ENCODE results near the gene DHX57. TPM values are rescaled to one million over a fixed set of nuclear protein-coding genes. Genes with fewer than 3 reads are reported as not detected.

The DHX57 gene, protein sequence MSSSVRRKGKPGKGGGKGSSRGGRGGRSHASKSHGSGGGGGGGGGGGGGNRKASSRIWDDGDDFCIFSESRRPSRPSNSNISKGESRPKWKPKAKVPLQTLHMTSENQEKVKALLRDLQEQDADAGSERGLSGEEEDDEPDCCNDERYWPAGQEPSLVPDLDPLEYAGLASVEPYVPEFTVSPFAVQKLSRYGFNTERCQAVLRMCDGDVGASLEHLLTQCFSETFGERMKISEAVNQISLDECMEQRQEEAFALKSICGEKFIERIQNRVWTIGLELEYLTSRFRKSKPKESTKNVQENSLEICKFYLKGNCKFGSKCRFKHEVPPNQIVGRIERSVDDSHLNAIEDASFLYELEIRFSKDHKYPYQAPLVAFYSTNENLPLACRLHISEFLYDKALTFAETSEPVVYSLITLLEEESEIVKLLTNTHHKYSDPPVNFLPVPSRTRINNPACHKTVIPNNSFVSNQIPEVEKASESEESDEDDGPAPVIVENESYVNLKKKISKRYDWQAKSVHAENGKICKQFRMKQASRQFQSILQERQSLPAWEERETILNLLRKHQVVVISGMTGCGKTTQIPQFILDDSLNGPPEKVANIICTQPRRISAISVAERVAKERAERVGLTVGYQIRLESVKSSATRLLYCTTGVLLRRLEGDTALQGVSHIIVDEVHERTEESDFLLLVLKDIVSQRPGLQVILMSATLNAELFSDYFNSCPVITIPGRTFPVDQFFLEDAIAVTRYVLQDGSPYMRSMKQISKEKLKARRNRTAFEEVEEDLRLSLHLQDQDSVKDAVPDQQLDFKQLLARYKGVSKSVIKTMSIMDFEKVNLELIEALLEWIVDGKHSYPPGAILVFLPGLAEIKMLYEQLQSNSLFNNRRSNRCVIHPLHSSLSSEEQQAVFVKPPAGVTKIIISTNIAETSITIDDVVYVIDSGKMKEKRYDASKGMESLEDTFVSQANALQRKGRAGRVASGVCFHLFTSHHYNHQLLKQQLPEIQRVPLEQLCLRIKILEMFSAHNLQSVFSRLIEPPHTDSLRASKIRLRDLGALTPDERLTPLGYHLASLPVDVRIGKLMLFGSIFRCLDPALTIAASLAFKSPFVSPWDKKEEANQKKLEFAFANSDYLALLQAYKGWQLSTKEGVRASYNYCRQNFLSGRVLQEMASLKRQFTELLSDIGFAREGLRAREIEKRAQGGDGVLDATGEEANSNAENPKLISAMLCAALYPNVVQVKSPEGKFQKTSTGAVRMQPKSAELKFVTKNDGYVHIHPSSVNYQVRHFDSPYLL (N-terminal part only)
- 10.7 TPM for polyA plus RNA-seq (2012; ENCODE audit: missing spikeins)

DNA sequence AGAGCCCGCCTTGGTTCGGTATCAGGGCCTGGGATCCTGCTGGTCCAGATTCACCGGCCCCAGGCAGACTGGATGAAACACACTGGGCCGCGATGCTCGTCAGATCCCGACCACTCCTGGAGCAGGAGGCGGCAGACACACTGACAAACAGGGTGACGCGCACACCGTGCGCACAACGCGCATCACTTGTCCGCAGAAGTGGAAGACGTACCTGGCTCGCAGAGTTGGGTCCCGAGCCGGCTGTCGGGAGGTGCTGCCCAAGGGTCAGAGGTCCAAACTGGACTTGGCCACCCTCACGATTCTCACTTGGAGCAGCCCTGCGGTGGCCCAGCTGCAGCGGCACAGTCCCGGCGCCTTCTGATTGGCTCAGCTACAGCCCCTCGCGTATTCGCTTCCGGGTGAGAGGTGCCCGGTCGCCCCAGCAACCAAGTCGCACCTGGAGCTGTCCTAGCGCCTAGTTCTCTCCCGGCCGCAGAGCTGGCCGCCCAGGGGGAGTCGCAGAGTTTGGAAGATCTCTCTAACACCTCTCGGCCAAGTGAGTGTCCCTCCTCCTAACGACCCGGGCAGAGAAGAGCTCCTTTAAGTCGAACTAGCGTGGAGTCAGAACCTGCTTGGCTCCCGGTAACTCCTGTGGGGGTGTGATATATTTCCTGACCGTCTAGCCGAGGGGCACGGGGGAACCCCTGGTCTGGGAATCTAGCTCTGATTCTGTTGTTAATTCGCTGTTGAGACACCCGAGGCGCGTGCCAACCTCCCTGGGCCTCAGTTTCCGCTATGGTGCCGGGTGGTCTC lies at the start of gene DHX57, which contains the start of gene MORN2:
Gene DHX57, minus strand, starts transcription at position 359 of the 792 bp plus-strand sequence. CDS start 7,529 bp downstream, outside the sequence.
Gene MORN2, plus strand, starts transcription at position 401 of the 792 bp plus-strand sequence.
- 0 out of 2 replicates have a peak, but pooled peaks have one; percentile 50 for TF ChIP-seq POLR2AphosphoS5 (IDR thresholded peaks at IDR 0.05; ENCODE audit: low read depth, low read length)
- peak; percentile 63; the same call in 1 of the 2 replicates for TF ChIP-seq POLR2A (IDR thresholded peaks at IDR 0.05; ENCODE audit: low read depth, low read length)
- TF ChIP-seq TAF1 (IDR thresholded peaks at IDR 0.05; ENCODE audit: borderline replicate concordance, low read depth, low read length): peak; percentile 33; the same call in 1 of the 2 replicates
- DNase-seq (ENCODE audit: insufficient read length) (peak; percentile 83), FAIRE-seq (peak; percentile 98)

DNA sequence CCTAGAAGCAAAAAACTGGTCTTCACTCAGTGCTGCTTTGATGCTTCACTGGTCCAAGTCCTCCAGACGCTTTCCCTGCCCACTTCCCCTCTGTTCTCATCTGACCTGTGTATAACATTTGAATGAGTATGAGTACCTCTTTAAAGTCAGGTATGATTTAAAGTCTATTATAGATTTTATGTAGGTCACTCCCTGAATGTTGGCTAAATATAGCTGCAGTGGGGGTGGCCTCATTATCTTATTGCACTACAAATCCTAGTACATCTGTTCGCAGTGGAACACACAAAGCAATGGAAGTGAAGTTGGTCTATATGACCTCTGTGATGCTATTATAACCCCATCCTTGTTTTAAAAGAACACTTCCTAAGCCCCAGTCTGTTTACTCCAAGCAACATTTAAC lies 47.2 kb upstream of the DHX57 start:
- TF ChIP-seq POLR2A (IDR thresholded peaks at IDR 0.05; ENCODE audit: low read depth, low read length) (no peak), TAF1 (IDR thresholded peaks at IDR 0.05; ENCODE audit: borderline replicate concordance, low read depth, low read length) (no peak), POLR2AphosphoS5 (IDR thresholded peaks at IDR 0.05; ENCODE audit: low read depth, low read length) (no peak)
- DNase-seq (ENCODE audit: insufficient read length) (no peak), FAIRE-seq (no peak)

DNA sequence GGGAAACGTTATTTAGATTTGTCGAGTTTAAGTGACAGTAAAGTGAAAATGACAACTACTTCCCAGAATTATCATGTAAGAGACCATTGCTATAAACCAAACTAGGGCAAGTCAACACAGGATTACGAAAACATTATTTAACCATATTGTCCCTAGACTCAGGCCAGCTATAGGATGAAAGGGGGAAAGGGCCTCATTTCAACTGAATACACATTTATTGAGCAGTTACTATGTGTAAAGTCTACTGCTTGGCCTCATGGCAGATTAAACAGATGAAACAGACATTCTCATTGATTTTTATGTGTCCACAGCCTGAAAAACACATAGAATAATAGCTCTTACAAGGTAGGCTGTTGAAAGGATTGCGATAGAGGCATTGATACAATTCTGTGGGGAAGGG lies 46.7 kb upstream of the DHX57 start:
- DNase-seq (ENCODE audit: insufficient read length): no peak
- no peak for FAIRE-seq
- no peak for TF ChIP-seq TAF1 (IDR thresholded peaks at IDR 0.05; ENCODE audit: borderline replicate concordance, low read depth, low read length)
- no peak for TF ChIP-seq POLR2AphosphoS5 (IDR thresholded peaks at IDR 0.05; ENCODE audit: low read depth, low read length)
- TF ChIP-seq POLR2A (IDR thresholded peaks at IDR 0.05; ENCODE audit: low read depth, low read length): no peak

DNA sequence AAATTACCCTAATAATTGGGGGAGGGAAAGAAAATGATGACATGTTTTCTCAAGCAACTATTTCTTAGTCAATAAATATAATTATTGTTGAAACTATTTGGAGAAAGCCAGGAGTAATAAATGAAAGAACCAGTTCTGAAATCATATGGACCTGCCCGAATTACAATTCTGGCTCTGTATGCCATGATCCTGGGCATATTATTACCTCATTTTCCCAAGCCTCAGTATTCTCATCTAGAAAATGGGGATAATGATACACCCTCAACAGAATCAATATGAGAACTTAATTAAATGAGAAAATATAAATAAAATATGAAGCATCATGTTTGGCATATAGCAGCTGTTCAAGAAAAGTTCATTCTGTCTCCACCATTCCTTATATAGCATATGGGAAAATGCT lies 36.9 kb upstream of the DHX57 start:
- no peak for FAIRE-seq
- TF ChIP-seq TAF1 (IDR thresholded peaks at IDR 0.05; ENCODE audit: borderline replicate concordance, low read depth, low read length): no peak
- TF ChIP-seq POLR2AphosphoS5 (IDR thresholded peaks at IDR 0.05; ENCODE audit: low read depth, low read length): no peak
- TF ChIP-seq POLR2A (IDR thresholded peaks at IDR 0.05; ENCODE audit: low read depth, low read length): no peak
- DNase-seq (ENCODE audit: insufficient read length): no peak

DNA sequence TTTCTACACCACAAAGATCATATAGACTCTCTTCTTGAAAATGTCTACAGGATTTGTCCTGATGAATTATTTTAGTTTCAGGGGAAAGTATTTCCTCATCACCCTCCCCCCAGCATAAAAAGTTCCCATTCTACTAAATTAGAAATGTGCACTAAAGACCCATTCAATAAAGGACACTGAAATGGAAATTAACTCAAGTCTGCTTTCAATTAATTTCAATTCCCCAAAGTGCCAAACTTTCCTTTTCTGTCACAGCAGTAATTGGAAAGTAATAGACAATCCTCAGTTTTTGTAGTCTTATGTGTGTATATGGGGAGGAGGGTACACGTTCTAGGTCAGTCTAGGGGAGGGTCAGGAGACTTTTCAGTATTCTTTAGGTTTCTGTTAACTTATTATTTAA lies 35.5 kb upstream of the DHX57 start:
- TF ChIP-seq POLR2A (IDR thresholded peaks at IDR 0.05; ENCODE audit: low read depth, low read length) (no peak), TAF1 (IDR thresholded peaks at IDR 0.05; ENCODE audit: borderline replicate concordance, low read depth, low read length) (no peak), POLR2AphosphoS5 (IDR thresholded peaks at IDR 0.05; ENCODE audit: low read depth, low read length) (no peak)
- DNase-seq (ENCODE audit: insufficient read length) (no peak), FAIRE-seq (no peak)

DNA sequence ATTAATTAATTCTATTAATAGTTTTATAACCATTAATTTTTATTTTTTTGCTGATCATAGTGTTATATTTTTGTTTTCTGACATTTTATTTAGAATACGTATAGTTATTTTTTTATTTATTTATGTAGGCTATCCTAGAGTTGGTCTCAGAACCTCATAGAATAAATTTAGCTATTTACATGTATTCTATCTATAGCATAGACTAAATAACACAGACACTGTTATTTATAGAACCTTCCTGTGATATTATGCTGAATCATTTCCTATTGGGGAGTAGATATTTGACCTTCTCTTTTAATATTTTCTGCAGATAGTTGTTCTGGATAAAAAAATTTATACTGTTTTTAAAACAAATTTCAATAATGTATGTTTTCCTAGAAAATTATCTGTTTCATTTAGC lies 34.1 kb upstream of the DHX57 start:
- DNase-seq (ENCODE audit: insufficient read length) (no peak), FAIRE-seq (no peak)
- TF ChIP-seq POLR2AphosphoS5 (IDR thresholded peaks at IDR 0.05; ENCODE audit: low read depth, low read length): no peak
- no peak for TF ChIP-seq TAF1 (IDR thresholded peaks at IDR 0.05; ENCODE audit: borderline replicate concordance, low read depth, low read length)
- TF ChIP-seq POLR2A (IDR thresholded peaks at IDR 0.05; ENCODE audit: low read depth, low read length): no peak

DNA sequence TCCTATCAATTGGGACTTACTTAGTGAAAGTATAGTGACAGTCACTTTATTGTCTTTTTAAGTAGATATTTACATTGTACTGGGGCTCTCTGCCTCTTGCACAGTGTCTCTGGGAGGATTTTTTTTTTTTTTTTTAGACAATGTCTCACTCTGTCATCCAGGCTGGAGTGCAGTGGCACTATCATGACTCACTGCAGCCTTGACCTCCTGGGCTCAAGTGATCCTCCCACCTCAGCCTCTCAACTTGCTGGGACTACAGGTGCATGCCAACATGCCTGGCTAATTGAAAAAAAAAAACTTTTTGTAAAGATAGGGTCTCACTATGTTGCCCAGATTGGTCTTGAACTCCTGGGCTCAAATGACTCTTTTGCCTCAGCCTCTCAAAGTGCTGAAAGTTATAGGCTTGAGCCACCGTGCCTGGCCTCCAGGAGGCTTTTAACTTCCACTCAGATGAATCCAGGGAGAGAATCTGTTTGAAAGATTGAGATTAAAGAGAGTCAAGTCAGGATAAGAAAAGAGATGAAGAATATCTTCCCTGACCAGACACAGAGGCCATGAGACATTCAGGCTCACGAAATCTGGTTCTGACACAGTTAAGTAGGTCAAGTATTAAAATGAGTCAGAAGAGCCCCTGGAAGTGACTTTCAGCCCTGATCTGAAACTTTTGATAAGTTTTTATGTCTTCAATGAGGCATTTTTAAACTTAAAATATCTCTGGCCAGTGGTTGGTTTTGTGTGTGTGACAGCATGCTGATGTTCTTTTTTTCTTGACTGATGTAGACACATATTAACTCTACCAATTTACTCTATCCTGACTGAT lies 32.2 kb upstream of the DHX57 start:
- peak; percentile 83 for FAIRE-seq
- TF ChIP-seq POLR2AphosphoS5 (IDR thresholded peaks at IDR 0.05; ENCODE audit: low read depth, low read length) (no peak), TAF1 (IDR thresholded peaks at IDR 0.05; ENCODE audit: borderline replicate concordance, low read depth, low read length) (no peak), POLR2A (IDR thresholded peaks at IDR 0.05; ENCODE audit: low read depth, low read length) (no peak)
- DNase-seq (ENCODE audit: insufficient read length): peak; percentile 14

DNA sequence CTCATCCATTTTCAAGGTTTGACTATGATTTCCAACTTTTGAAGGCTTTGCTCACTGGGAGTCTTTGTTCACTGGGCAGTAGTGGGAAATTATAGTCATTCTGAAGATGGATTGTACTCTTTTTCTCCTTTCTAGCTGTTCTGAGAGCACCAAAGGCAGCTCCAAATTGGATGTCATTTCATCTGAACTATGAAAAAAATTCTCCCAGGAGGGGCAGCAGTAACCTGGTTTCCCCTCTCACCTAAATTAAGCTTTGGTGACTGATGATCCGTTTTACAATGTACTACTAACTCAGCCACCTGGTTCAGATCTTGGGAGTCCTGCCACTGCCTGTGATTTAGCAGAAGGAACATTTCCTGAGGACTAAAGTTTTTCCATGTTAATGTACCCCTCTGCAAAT lies 31.5 kb upstream of the DHX57 start:
- no peak for DNase-seq (ENCODE audit: insufficient read length)
- FAIRE-seq: peak; percentile 36
- TF ChIP-seq POLR2A (IDR thresholded peaks at IDR 0.05; ENCODE audit: low read depth, low read length) (no peak), TAF1 (IDR thresholded peaks at IDR 0.05; ENCODE audit: borderline replicate concordance, low read depth, low read length) (no peak), POLR2AphosphoS5 (IDR thresholded peaks at IDR 0.05; ENCODE audit: low read depth, low read length) (no peak)

DNA sequence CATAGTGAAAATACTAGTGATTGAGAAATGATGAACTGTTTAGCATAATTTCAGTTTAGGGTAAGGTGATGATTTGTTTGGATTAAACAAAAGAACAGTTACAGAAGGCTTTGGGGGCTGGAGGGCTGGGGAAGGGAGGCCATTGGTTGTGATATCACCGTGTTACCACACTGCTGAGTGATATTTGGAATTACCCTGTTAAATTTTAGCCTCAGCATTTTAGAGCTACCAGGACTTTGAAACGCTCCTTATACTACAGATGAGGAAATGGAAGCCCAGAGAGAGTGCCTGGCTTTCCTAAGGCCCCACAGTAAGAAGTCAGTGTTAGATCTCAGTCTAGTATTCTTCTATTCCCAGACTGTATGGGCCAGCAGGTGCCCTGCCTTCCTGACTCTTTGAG lies 29.5 kb upstream of the DHX57 start:
- TF ChIP-seq TAF1 (IDR thresholded peaks at IDR 0.05; ENCODE audit: borderline replicate concordance, low read depth, low read length): no peak
- no peak for TF ChIP-seq POLR2A (IDR thresholded peaks at IDR 0.05; ENCODE audit: low read depth, low read length)
- TF ChIP-seq POLR2AphosphoS5 (IDR thresholded peaks at IDR 0.05; ENCODE audit: low read depth, low read length): no peak
- no peak for DNase-seq (ENCODE audit: insufficient read length)
- no peak for FAIRE-seq
